Posterior cingulate gyrus (tissue), 11 donors: ENCODE measurements around the gene NFATC2.

ENCODE experiments used
- DNase-seq, 10 donors: peaks; one replicate each; pipeline versions ENCODE4 v3.0.0 to v3.0.0-alpha.2; 2020 to 2021; ENCODE audit warnings: mixed read lengths in 3 of 10
- intact Hi-C: fragments of 100-400 bp; cut with DNase I; formaldehyde crosslinking; loops from one replicate; pipeline ENCODE4 v1.15.1; 2023

The NFATC2 gene

GRCh38 chr20:51458751-51459439 is 83.6 kb downstream of the NFATC2 start:
- intact Hi-C loops = no loop called here

GRCh38 chr20:51457533-51457932 is 85.0 kb downstream of the NFATC2 start:
- no peak for DNase-seq
- intact Hi-C loops = no loop called here

More at GRCh38 chr20:51458751-51459439, 83.6 kb downstream of the NFATC2 start:
- no peak for DNase-seq

GRCh38 chr20:51456511-51457509 is 85.7 kb downstream of the NFATC2 start:
- peak; percentile 77 to 97 (median 89) for DNase-seq
- intact Hi-C loops = no loop called here

- intact Hi-C loops = no loop called here
- DNase-seq = no peak
These were observed 88.2 kb downstream of the NFATC2 start for GRCh38 chr20:51454250-51454865.

GRCh38 chr20:51452734-51453365 is 89.7 kb downstream of the NFATC2 start:
- no peak for DNase-seq

GRCh38 chr20:51452091-51452613 is 90.4 kb downstream of the NFATC2 start:
- DNase-seq = no peak
- intact Hi-C loops = no loop called here

More at GRCh38 chr20:51452734-51453365, 89.7 kb downstream of the NFATC2 start:
- intact Hi-C loops = no loop called here

GRCh38 chr20:51451484-51451883 is 91.0 kb downstream of the NFATC2 start:
- no peak for DNase-seq
- intact Hi-C loops = no loop called here

GRCh38 chr20:51450984-51451383 is 91.5 kb downstream of the NFATC2 start:
- intact Hi-C loops = no loop called here

GRCh38 chr20:51450221-51450712 is 92.3 kb downstream of the NFATC2 start:
- intact Hi-C loops = no loop called here
- DNase-seq = no peak

More at GRCh38 chr20:51450984-51451383, 91.5 kb downstream of the NFATC2 start:
- DNase-seq = no peak

GRCh38 chr20:51449498-51450220 is 92.9 kb downstream of the NFATC2 start:
- intact Hi-C loops = no loop called here
- DNase-seq = no peak

GRCh38 chr20:51447765-51448148 is 94.8 kb downstream of the NFATC2 start:
- intact Hi-C loops = no loop called here
- DNase-seq = no peak

- intact Hi-C loops = no loop called here
- DNase-seq = peak in 6 of 10 donors; percentile 20 to 87 (median 40)
These were observed 95.3 kb downstream of the NFATC2 start for GRCh38 chr20:51447097-51447764.

GRCh38 chr20:51446656-51447055 is 95.9 kb downstream of the NFATC2 start:
- no peak for DNase-seq

GRCh38 chr20:51446230-51446629 is 96.3 kb downstream of the NFATC2 start:
- no peak for DNase-seq
- intact Hi-C loops = no loop called here

More at GRCh38 chr20:51446656-51447055, 95.9 kb downstream of the NFATC2 start:
- intact Hi-C loops = no loop called here

- no peak for DNase-seq
- intact Hi-C loops = no loop called here
These were observed 96.9 kb downstream of the NFATC2 start for GRCh38 chr20:51445591-51445990.

- DNase-seq = no peak
- intact Hi-C loops = no loop called here
These were observed 97.5 kb downstream of the NFATC2 start for GRCh38 chr20:51444922-51445438.

GRCh38 chr20:51444467-51444866 is 98.1 kb downstream of the NFATC2 start:
- intact Hi-C loops = no loop called here
- no peak for DNase-seq

GRCh38 chr20:51442602-51443001 is 99.9 kb downstream of the NFATC2 start:
- DNase-seq = no peak
- intact Hi-C loops = no loop called here

- no peak for DNase-seq
- intact Hi-C loops = no loop called here
These were observed 101.9 kb downstream of the NFATC2 start for GRCh38 chr20:51440589-51440988.
